Smooth muscle cell (in vitro differentiated cells): ENCODE results near the gene VSIG10. TPM values are rescaled to one million over a fixed set of nuclear protein-coding genes. Genes with fewer than 3 reads are reported as not detected.

Experiments used
- DNase-seq: peaks from one replicate; lab custom pipeline; 2025; ENCODE audit not compliant: unreplicated experiment; lab: John Stamatoyannopoulos, UW
- H2AFZ ChIP-seq: fragments of 200-600 bp; sonication (generic); 2 replicates; pipeline ENCODE4 v1.6.0; 2016; ENCODE audit warnings: antibody characterized with exemption, low read depth, mild to moderate bottlenecking
- H3F3A ChIP-seq: fragments of 200-600 bp; sonication (generic); 2 replicates; pipeline ENCODE4 v1.6.0; 2017; ENCODE audit warnings: antibody characterized with exemption, low read depth
- H3K27ac ChIP-seq: fragments of 200-600 bp; sonication (generic); 2 replicates; pipeline ENCODE4 v1.5.1; 2016; ENCODE audit warnings: low read depth, mild to moderate bottlenecking
- H3K27me3 ChIP-seq: fragments of 200-600 bp; sonication (generic); 2 replicates; pipeline ENCODE4 v1.6.1; 2016; ENCODE audit warnings: low read depth, mild to moderate bottlenecking
- H3K36me3 ChIP-seq: fragments of 200-600 bp; sonication (generic); 2 replicates; pipeline ENCODE4 v1.5.1; 2016; ENCODE audit warnings: low read depth
- H3K4me1 ChIP-seq: fragments of 200-600 bp; sonication (generic); 2 replicates; pipeline ENCODE4 v1.5.1; 2016; ENCODE audit warnings: low read depth
- H3K4me2 ChIP-seq: fragments of 200-600 bp; sonication (generic); 2 replicates; pipeline ENCODE4 v1.6.0; 2016; ENCODE audit warnings: mild to moderate bottlenecking
- H3K4me3 ChIP-seq: fragments of 200-600 bp; sonication (generic); 2 replicates; pipeline ENCODE4 v1.5.1; 2016; ENCODE audit warnings: mild to moderate bottlenecking
- H3K79me2 ChIP-seq: fragments of 200-600 bp; sonication (generic); 2 replicates; pipeline ENCODE4 v1.6.0; 2016; ENCODE audit warnings: low read depth, mild to moderate bottlenecking
- H3K9ac ChIP-seq: fragments of 200-600 bp; sonication (generic); 2 replicates; pipeline ENCODE4 v1.6.0; 2016; ENCODE audit warnings: low read depth
- H3K9me3 ChIP-seq: fragments of 200-600 bp; sonication (generic); replicated peaks from 2 replicates; pipeline ENCODE4 v1.5.1; 2016; ENCODE audit warnings: low read depth
- H4K20me1 ChIP-seq: fragments of 200-600 bp; sonication (generic); 2 replicates; pipeline ENCODE4 v1.6.0; 2016; ENCODE audit warnings: low read depth
- CTCF ChIP-seq: fragments of 200-600 bp; sonication (generic); IDR thresholded peaks from 2 replicates; pipeline ENCODE4 v1.5.1; 2017; ENCODE audit warnings: borderline replicate concordance, mild to moderate bottlenecking, antibody characterized with exemption; ENCODE audit not compliant: insufficient read depth, poor library complexity, severe bottlenecking
- WGBS: methylation state at CpG from one replicate; pipeline ENCODE4 v1.1.7; 2016; ENCODE audit warnings: low lambda C conversion rate; 5-methylcytosine and 5-hydroxymethylcytosine counted together
- polyA plus RNA-seq: library from polyadenylated mRNA; unstranded; fragments of >200 nt; fragmentation: Nextera tagmentation; extraction: Ambion mirVana; gene quantifications from 2 replicates; pipeline ENCODE4 v1.2.1, GENCODE V29; 2016
- total RNA-seq: library from RNA; depleted of rRNA; stranded (reverse); fragments of >200 nt; gene quantifications from 2 replicates; pipeline ENCODE4 v1.2.3, GENCODE V29; 2014

Gene VSIG10
- total and polyA plus RNA-seq, 2 experiments from 2014 or later = 2.3 to 3.0 TPM

- Histone ChIP-seq H3K9me3 (no peaks in the 10 kb centered on the region), H3K9ac (no peak overlapping the region), H3K4me3 (no peak overlapping the region), H3K27ac (peak overlapping the region; percentile 76), H4K20me1 (peaks cover 74% of the 10 kb centered on the region), H3K4me2 (no peak overlapping the region), H3F3A (peaks cover 11% of the 10 kb centered on the region), H3K36me3 (no peaks in the 10 kb centered on the region), H3K27me3 (no peaks in the 10 kb centered on the region), H2AFZ (no peak overlapping the region), H3K79me2 (peaks cover 62% of the 10 kb centered on the region), H3K4me1 (peaks cover 3% of the 10 kb centered on the region)
- 90% methylated on average over 12 of the region's 12 CpGs for WGBS
- no peak for TF ChIP-seq CTCF
- no peak for DNase-seq
Measured at GRCh38 chr12:118050972-118051910, 52.6 kb downstream of the VSIG10 start.

- H3K27ac ChIP-seq = no peak overlapping the region
- H3K36me3 ChIP-seq = no peaks in the 10 kb centered on the region
- H4K20me1 ChIP-seq = peaks cover 74% of the 10 kb centered on the region
- H3K27me3 ChIP-seq = no peaks in the 10 kb centered on the region
- no peak overlapping the region for H2AFZ ChIP-seq
- peaks cover 31% of the 10 kb centered on the region for H3K79me2 ChIP-seq
- no peaks in the 10 kb centered on the region for H3K9me3 ChIP-seq
- no peaks in the 10 kb centered on the region for H3K4me1 ChIP-seq
- H3K4me3 ChIP-seq = no peak overlapping the region
- TF ChIP-seq CTCF = no peak
- DNase-seq = no peak
- 97% methylated on average over 4 of the region's 4 CpGs for WGBS
- no peaks in the 10 kb centered on the region for H3F3A ChIP-seq
- no peak overlapping the region for H3K9ac ChIP-seq
- no peak overlapping the region for H3K4me2 ChIP-seq
Measured at GRCh38 chr12:118046430-118046829, 57.4 kb downstream of the VSIG10 start.

GRCh38 chr12:118044577-118044976 is 59.2 kb downstream of the VSIG10 start:
- no peak overlapping the region for H3K4me3 ChIP-seq
- no peak overlapping the region for H3K27ac ChIP-seq
- no peak overlapping the region for H2AFZ ChIP-seq
- H3K9me3 ChIP-seq = no peaks in the 10 kb centered on the region
- no peaks in the 10 kb centered on the region for H3K27me3 ChIP-seq
- no peaks in the 10 kb centered on the region for H3F3A ChIP-seq
- peaks cover 13% of the 10 kb centered on the region for H3K79me2 ChIP-seq
- no peak overlapping the region for H3K4me2 ChIP-seq
- H3K4me1 ChIP-seq = no peaks in the 10 kb centered on the region
- no peak for DNase-seq
- H4K20me1 ChIP-seq = peaks cover 61% of the 10 kb centered on the region
- H3K9ac ChIP-seq = no peak overlapping the region
- H3K36me3 ChIP-seq = no peaks in the 10 kb centered on the region
- no peak for TF ChIP-seq CTCF
- 98% methylated on average over 8 of the region's 8 CpGs for WGBS

- Histone ChIP-seq H3K27me3 (no peaks in the 10 kb centered on the region), H3K4me1 (no peaks in the 10 kb centered on the region), H3F3A (no peaks in the 10 kb centered on the region), H3K4me2 (no peak overlapping the region), H2AFZ (no peak overlapping the region), H4K20me1 (peaks cover 56% of the 10 kb centered on the region), H3K9me3 (no peaks in the 10 kb centered on the region), H3K9ac (no peak overlapping the region), H3K36me3 (no peaks in the 10 kb centered on the region), H3K4me3 (no peak overlapping the region), H3K79me2 (peaks cover 8% of the 10 kb centered on the region), H3K27ac (no peak overlapping the region)
- no peak for TF ChIP-seq CTCF
- WGBS = 100% methylated on average over 2 of the region's 2 CpGs
- no peak for DNase-seq
Measured at GRCh38 chr12:118044075-118044474, 59.7 kb downstream of the VSIG10 start.
